ENCODE data around the gene OR10G8. TPM values are rescaled to one million over a fixed set of nuclear protein-coding genes. Genes with fewer than 3 reads are reported as not detected.

OR10G8 gene
- total and polyA plus RNA-seq, 9 donors: not detected

- H3K4me3 ChIP-seq: no peak overlapping the region
- intact Hi-C loops (cut with DNase I): loop anchor here in 2 of 4 donors (10.0 kb wide), 2 partner anchors 495 to 505 kb away; no protein-coding TSS in a partner anchor
- no peaks in the 10 kb centered on the region for H3K27me3 ChIP-seq
- H3K9me3 ChIP-seq: no peaks in the 10 kb centered on the region
- no peak for DNase-seq
- WGBS, 3 donors: 53 to 60% (median 57%) methylated on average over 8 of the region's 8 CpGs
- H3K4me1 ChIP-seq (ENCODE audit: insufficient read depth): no peaks in the 10 kb centered on the region
- H3K27ac ChIP-seq: no peak overlapping the region
- no peaks in the 10 kb centered on the region for H3K36me3 ChIP-seq
- TF ChIP-seq POLR2A (IDR thresholded peaks at IDR 0.05) (no peak), EP300 (IDR thresholded peaks at IDR 0.05) (no peak), CTCF (IDR thresholded peaks at IDR 0.05) (no peak)
Measured at GRCh38 chr11:124079631-124080326, 53.2 kb downstream of the OR10G8 start.

Other genes with a start within 250 kb of the OR10G8 start
- gene OR6M1, start 220.4 kb upstream of the OR10G8 start, total RNA-seq: not detected
- gene OR6M1, start 220.4 kb upstream of the OR10G8 start, polyA plus RNA-seq: not detected
- not detected for gene TMEM225, start 141.1 kb upstream of the OR10G8 start, total RNA-seq
- gene TMEM225, start 141.1 kb upstream of the OR10G8 start, polyA plus RNA-seq: not detected
- gene OR8D4, start 124.6 kb upstream of the OR10G8 start, total RNA-seq: 1 to 10 TPM in 1 of 7 donors, under 1 TPM in 2, not detected in 4; 0.08 to 1.8 (median 0.24) TPM
- gene OR8D4, start 124.6 kb upstream of the OR10G8 start, polyA plus RNA-seq: not detected
- gene OR4D5, start 87.2 kb upstream of the OR10G8 start, total RNA-seq: under 1 TPM in 1 of 7 donors, not detected in 6; 0.46 TPM
- gene OR4D5, start 87.2 kb upstream of the OR10G8 start, polyA plus RNA-seq: not detected
- not detected for gene OR6T1, start 83.0 kb upstream of the OR10G8 start, total RNA-seq
- gene OR6T1, start 83.0 kb upstream of the OR10G8 start, polyA plus RNA-seq: not detected
- not detected for gene OR10S1, start 49.0 kb upstream of the OR10G8 start, total RNA-seq
- not detected for gene OR10S1, start 49.0 kb upstream of the OR10G8 start, polyA plus RNA-seq
- not detected for gene OR10G6, start 31.6 kb upstream of the OR10G8 start, total RNA-seq
- not detected for gene OR10G6, start 31.6 kb upstream of the OR10G8 start, polyA plus RNA-seq
- gene OR10G4, start 13.8 kb upstream of the OR10G8 start, total RNA-seq: under 1 TPM in 1 of 7 donors, not detected in 6; 0.11 TPM
- not detected for gene OR10G4, start 13.8 kb upstream of the OR10G8 start, polyA plus RNA-seq
- gene OR10G9, start 3.8 kb upstream of the OR10G8 start, total RNA-seq: not detected
- not detected for gene OR10G9, start 3.8 kb upstream of the OR10G8 start, polyA plus RNA-seq
- not detected for gene OR10G7, start 14.5 kb downstream of the OR10G8 start, total RNA-seq
- gene OR10G7, start 14.5 kb downstream of the OR10G8 start, polyA plus RNA-seq: not detected
- 10 to 100 TPM; 10.7 to 18.9 (median 16.7) TPM for gene VWA5A, start 88.7 kb downstream of the OR10G8 start, total RNA-seq
- 10 to 100 TPM in 1 of 2 donors, 1 to 10 TPM in 1; 9.9 to 27.5 TPM for gene VWA5A, start 88.7 kb downstream of the OR10G8 start, polyA plus RNA-seq
- not detected for gene OR10D3, start 156.5 kb downstream of the OR10G8 start, total RNA-seq
- gene OR10D3, start 156.5 kb downstream of the OR10G8 start, polyA plus RNA-seq: not detected
- gene OR8G1, start 214.3 kb downstream of the OR10G8 start, total RNA-seq: not detected
- gene OR8G1, start 214.3 kb downstream of the OR10G8 start, polyA plus RNA-seq: not detected
- not detected for gene OR8G5, start 229.6 kb downstream of the OR10G8 start, total RNA-seq
- not detected for gene OR8G5, start 229.6 kb downstream of the OR10G8 start, polyA plus RNA-seq